GM21529 (cell line): ENCODE results near the gene PCDHB3.
"Not testable (repeated sequence)": the region's sequence is repeated elsewhere in the genome, so short reads cannot be mapped to it uniquely, and the experiment has no call there.

Experiments
- ATAC-seq: cut with Tn5 transposase; IDR thresholded peaks from one replicate; pipeline ENCODE4 v1.9.1; 2021; ENCODE audit not compliant: unreplicated experiment

The PCDHB3 gene

GRCh38 chr5:141100243-141100805 is at the start of gene PCDHB3:
TSS of gene PCDHB3 (plus strand) at chr5:141100473. CDS start at chr5:141100650, 177 bp downstream.
- no peak for ATAC-seq

- ATAC-seq, result no peak
Measured at GRCh38 chr5:141050622-141051520, 49.4 kb upstream of the PCDHB3 start, which contains the start of gene PCDHB1. TSS of gene PCDHB1 (plus strand) at chr5:141051374. CDS start at chr5:141051471, 97 bp downstream.

GRCh38 chr5:141051521-141051866 is 48.8 kb upstream of the PCDHB3 start:
- ATAC-seq, result no peak

GRCh38 chr5:141077826-141078225 is 22.4 kb upstream of the PCDHB3 start:
- ATAC-seq, result no peak

- ATAC-seq, result no peak
Measured at GRCh38 chr5:141082228-141082627, 18.0 kb upstream of the PCDHB3 start.

- no peak for ATAC-seq
Measured at GRCh38 chr5:141084487-141084989, 15.7 kb upstream of the PCDHB3 start.

GRCh38 chr5:141094481-141095262 is 5.6 kb upstream of the PCDHB3 start, which contains the start of gene PCDHB2:
TSS of gene PCDHB2 (plus strand) at chr5:141094615. CDS start at chr5:141094791, 176 bp downstream.
- no peak for ATAC-seq

GRCh38 chr5:141095263-141095641 is 5.0 kb upstream of the PCDHB3 start:
- ATAC-seq, result no peak

GRCh38 chr5:141096181-141096580 is 4.1 kb upstream of the PCDHB3 start:
- not testable (repeated sequence) for ATAC-seq

- ATAC-seq, result not testable (repeated sequence)
Measured at GRCh38 chr5:141096586-141096985, 3.7 kb upstream of the PCDHB3 start.

GRCh38 chr5:141101059-141101458 is 786 bp downstream of the PCDHB3 start:
- ATAC-seq, result no peak

- not testable (repeated sequence) for ATAC-seq
Measured at GRCh38 chr5:141102070-141102469, 1.8 kb downstream of the PCDHB3 start.

- ATAC-seq, result not testable (repeated sequence)
Measured at GRCh38 chr5:141102471-141102870, 2.2 kb downstream of the PCDHB3 start.

- no peak for ATAC-seq
Measured at GRCh38 chr5:141105350-141105749, 5.1 kb downstream of the PCDHB3 start.

GRCh38 chr5:141119250-141119649 is 19.0 kb downstream of the PCDHB3 start:
- no peak for ATAC-seq

GRCh38 chr5:141121563-141121962 is 21.3 kb downstream of the PCDHB3 start, which contains the start of gene PCDHB4:
TSS of gene PCDHB4 (plus strand) at chr5:141121818. CDS start at chr5:141121999, 181 bp downstream.
- ATAC-seq, result no peak

GRCh38 chr5:141121985-141122384 is 21.7 kb downstream of the PCDHB3 start:
- no peak for ATAC-seq

- not testable (repeated sequence) for ATAC-seq
Measured at GRCh38 chr5:141123396-141124135, 23.3 kb downstream of the PCDHB3 start.

GRCh38 chr5:141127305-141127704 is 27.0 kb downstream of the PCDHB3 start:
- no peak for ATAC-seq

- ATAC-seq, result no peak
Measured at GRCh38 chr5:141135030-141135717, 34.9 kb downstream of the PCDHB3 start, which contains the start of gene PCDHB5. TSS of gene PCDHB5 (plus strand) at chr5:141135206. CDS start at chr5:141135435, 229 bp downstream.
